ENCODE results near the gene USP37. TPM values are rescaled to one million over a fixed set of nuclear protein-coding genes. Genes with fewer than 3 reads are reported as not detected.

Gene USP37
- total RNA-seq, 1 experiment from 2014 or later: 23.5 TPM

DNA sequence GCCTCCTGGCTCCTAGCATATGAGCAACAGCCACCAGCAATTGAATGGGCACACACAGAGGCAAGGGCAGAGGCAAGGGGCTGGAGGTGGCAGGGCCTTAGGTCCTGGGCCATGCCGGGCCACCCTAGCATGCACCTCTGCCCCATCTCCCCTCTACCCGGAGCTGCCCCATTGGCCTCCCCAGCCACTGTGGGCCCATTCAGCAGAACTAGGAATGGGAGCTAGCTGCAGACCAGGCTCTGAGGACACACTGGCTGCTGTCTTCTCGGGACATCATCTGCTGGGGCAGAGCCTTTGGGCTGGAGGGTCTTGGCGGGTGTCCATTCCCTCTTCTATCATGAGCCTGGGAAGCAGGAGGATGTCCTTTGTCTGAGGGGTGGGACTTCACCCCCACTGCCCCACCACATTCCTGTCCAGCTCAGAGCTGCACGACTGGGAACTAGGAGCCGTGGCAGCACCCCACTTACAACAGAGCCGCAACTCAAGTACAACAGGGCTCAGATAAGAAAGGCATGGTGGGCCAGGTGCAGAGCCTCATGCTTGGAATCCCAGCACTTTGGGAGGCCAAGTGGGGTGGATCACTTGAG lies 148.4 kb downstream of the USP37 start:
- no peaks in the 10 kb centered on the region for H3K9me3 ChIP-seq (ENCODE audit: control insufficient read depth in 1 of 2, insufficient read depth in 1 of 2, low read depth in 1 of 2, low read length in 2 of 2)
- ChIA-PET CTCF (no interaction called here), RAD21 (ENCODE audit: low non-redundant PET in 1 of 2, low total read pairs in 2 of 2, uncharacterized antibody in 2 of 2, unreplicated experiment in 2 of 2) (no interaction called here), POLR2A (no interaction called here)
- no peak overlapping the region for H3K4me3 ChIP-seq (replicated peaks in 1 of 2; ENCODE audit: low read depth in 1 of 2, low read length in 2 of 2)
- no peaks in the 10 kb centered on the region for H3K36me3 ChIP-seq (ENCODE audit: control insufficient read depth in 1 of 2, insufficient read depth in 2 of 2, low read length in 2 of 2)
- BruUV-seq (replicated peaks): no TSS peak
- H3K4me1 ChIP-seq (ENCODE audit: control insufficient read depth in 1 of 2, insufficient read depth in 2 of 2, low read length in 2 of 2): no peaks in the 10 kb centered on the region
- intact Hi-C loops (cut with micrococcal nuclease): no loop called here
- no peaks in the 10 kb centered on the region for H3K9me2 ChIP-seq (ENCODE audit: insufficient read depth)
- no peaks in the 10 kb centered on the region for H4K20me1 ChIP-seq (ENCODE audit: insufficient read depth)
- H3K27me3 ChIP-seq (ENCODE audit: insufficient read depth, low read length): no peaks in the 10 kb centered on the region
- H3K9ac ChIP-seq (ENCODE audit: low read length): no peak overlapping the region
- no peak overlapping the region for H2AFZ ChIP-seq (ENCODE audit: low read depth, low read length, poor library complexity, severe bottlenecking)
- DNase-seq (ENCODE audit: low read depth, low spot score) (no peak), ATAC-seq (no peak)
- no peak overlapping the region for H3K4me2 ChIP-seq (ENCODE audit: low read length)
- H3K27ac ChIP-seq (ENCODE audit: low read depth, low read length): no peak overlapping the region
- TF ChIP-seq EZH2 (IDR thresholded peaks at IDR 0.05) (no peak), EZH2phosphoT487 (IDR thresholded peaks at IDR 0.05; ENCODE audit: borderline replicate concordance) (no peak), ZFX (IDR thresholded peaks at IDR 0.05) (no peak), SIN3A (IDR thresholded peaks at IDR 0.05; ENCODE audit: low read depth) (no peak), POLR2AphosphoS5 (IDR thresholded peaks at IDR 0.05; ENCODE audit: low read depth, low read length) (no peak)
- TF ChIP-seq, protein P1, sequence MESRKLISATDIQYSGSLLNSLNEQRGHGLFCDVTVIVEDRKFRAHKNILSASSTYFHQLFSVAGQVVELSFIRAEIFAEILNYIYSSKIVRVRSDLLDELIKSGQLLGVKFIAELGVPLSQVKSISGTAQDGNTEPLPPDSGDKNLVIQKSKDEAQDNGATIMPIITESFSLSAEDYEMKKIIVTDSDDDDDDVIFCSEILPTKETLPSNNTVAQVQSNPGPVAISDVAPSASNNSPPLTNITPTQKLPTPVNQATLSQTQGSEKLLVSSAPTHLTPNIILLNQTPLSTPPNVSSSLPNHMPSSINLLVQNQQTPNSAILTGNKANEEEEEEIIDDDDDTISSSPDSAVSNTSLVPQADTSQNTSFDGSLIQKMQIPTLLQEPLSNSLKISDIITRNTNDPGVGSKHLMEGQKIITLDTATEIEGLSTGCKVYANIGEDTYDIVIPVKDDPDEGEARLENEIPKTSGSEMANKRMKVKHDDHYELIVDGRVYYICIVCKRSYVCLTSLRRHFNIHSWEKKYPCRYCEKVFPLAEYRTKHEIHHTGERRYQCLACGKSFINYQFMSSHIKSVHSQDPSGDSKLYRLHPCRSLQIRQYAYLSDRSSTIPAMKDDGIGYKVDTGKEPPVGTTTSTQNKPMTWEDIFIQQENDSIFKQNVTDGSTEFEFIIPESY (IDR thresholded peaks at IDR 0.05; ENCODE audit: extremely low read depth, insufficient replicate concordance, low read length): no peak
- TF ChIP-seq, protein P2, sequence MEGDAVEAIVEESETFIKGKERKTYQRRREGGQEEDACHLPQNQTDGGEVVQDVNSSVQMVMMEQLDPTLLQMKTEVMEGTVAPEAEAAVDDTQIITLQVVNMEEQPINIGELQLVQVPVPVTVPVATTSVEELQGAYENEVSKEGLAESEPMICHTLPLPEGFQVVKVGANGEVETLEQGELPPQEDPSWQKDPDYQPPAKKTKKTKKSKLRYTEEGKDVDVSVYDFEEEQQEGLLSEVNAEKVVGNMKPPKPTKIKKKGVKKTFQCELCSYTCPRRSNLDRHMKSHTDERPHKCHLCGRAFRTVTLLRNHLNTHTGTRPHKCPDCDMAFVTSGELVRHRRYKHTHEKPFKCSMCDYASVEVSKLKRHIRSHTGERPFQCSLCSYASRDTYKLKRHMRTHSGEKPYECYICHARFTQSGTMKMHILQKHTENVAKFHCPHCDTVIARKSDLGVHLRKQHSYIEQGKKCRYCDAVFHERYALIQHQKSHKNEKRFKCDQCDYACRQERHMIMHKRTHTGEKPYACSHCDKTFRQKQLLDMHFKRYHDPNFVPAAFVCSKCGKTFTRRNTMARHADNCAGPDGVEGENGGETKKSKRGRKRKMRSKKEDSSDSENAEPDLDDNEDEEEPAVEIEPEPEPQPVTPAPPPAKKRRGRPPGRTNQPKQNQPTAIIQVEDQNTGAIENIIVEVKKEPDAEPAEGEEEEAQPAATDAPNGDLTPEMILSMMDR (IDR thresholded peaks at IDR 0.05 in 2 of 3, conservative IDR thresholded peaks at IDR 0.05 in 1 of 3; ENCODE audit: borderline replicate concordance in 1 of 3, insufficient read depth in 1 of 3, low read depth in 2 of 3, low read length in 2 of 3): no peak
- H3K79me2 ChIP-seq (ENCODE audit: insufficient read depth, low read length): no peaks in the 10 kb centered on the region

Measured in HCT116 (cell line).